Kidney (tissue), 14 donors: ENCODE measurements around the gene KCNIP1. TPM values are rescaled to one million over a fixed set of nuclear protein-coding genes. Genes with fewer than 3 reads are reported as not detected.

Source experiments
- DNase-seq, 5 donors: peaks; one replicate each; pipeline ENCODE4 v3.0.0-alpha.2; 2013 to 2020
- FAIRE-seq: peaks from 2 replicates; lab custom pipeline; 2012; peaks lifted over from hg19 to GRCh38; lab: Jason Lieb, UNC
- H3K27ac ChIP-seq, 2 donors: one replicate each; pipeline ENCODE4 v1.7.0; 2013; ENCODE audit warnings: low read depth in 2 of 2, low read length in 2 of 2, inconsistent platforms in 1 of 2
- H3K27me3 ChIP-seq: one replicate; pipeline ENCODE4 v1.7.1; 2013; ENCODE audit warnings: low read length, inconsistent platforms; ENCODE audit not compliant: control insufficient read depth, insufficient read depth
- H3K36me3 ChIP-seq, 3 donors: one replicate each; pipeline versions ENCODE4 v1.7.0 to v1.7.1; 2013; ENCODE audit warnings: low read length in 3 of 3, control low read depth in 1 of 3, inconsistent platforms in 1 of 3; ENCODE audit not compliant: insufficient read depth in 3 of 3, control insufficient read depth in 2 of 3
- H3K4me1 ChIP-seq, 3 donors: one replicate each; pipeline versions ENCODE4 v1.7.0 to v1.7.1; 2013; ENCODE audit warnings: low read length in 3 of 3, inconsistent platforms in 1 of 3, low read depth in 1 of 3; ENCODE audit not compliant: control insufficient read depth in 2 of 3, insufficient read depth in 2 of 3
- H3K4me3 ChIP-seq, 3 donors: one replicate each; pipeline versions ENCODE4 v1.7.0 to v1.8.1; 2013; ENCODE audit warnings: low read length in 3 of 3, control low read depth in 1 of 3, inconsistent platforms in 1 of 3
- H3K9ac ChIP-seq, 3 donors: one replicate each; pipeline versions ENCODE4 v1.7.0 to v1.7.1; 2013; ENCODE audit warnings: low read length in 3 of 3, control low read depth in 1 of 3, inconsistent platforms in 1 of 3
- H3K9me3 ChIP-seq, 3 donors: one replicate each; pipeline versions ENCODE4 v1.7.0 to v1.7.1; 2013; ENCODE audit warnings: low read length in 3 of 3, control low read depth in 1 of 3, inconsistent platforms in 1 of 3; ENCODE audit not compliant: control insufficient read depth in 2 of 3, insufficient read depth in 1 of 3
- CTCF ChIP-seq: IDR thresholded peaks from 3 replicates; pipeline ENCODE4 v1.5.1; 2012; ENCODE audit warnings: mild to moderate bottlenecking, moderate library complexity, borderline replicate concordance; ENCODE audit not compliant: insufficient read depth; ENCODE audit errors: extremely low read depth
- intact Hi-C: fragments of 100-400 bp; cut with DNase I; formaldehyde crosslinking; loops from one replicate; pipeline ENCODE4 v1.11.1; 2022
- polyA plus RNA-seq: library from polyadenylated mRNA; stranded (reverse); fragments of 350-450 nt; fragmentation: Illumina TruSeq; extraction: RNeasy Lipid Tissue Mini Kit (QIAGEN cat#74804); gene quantifications from one replicate; pipeline ENCODE4 v1.2.3, GENCODE V29; 2014; ENCODE audit warnings: low read depth, low replicate concordance; ENCODE audit not compliant: insufficient read depth
- total RNA-seq: library from RNA; stranded (reverse); fragmentation: NEBNext Ultra II Directional; extraction: Animal tissue kit (Norgen Biotek cat#: 25700); gene quantifications from one replicate; pipeline ENCODE4 v1.2.1, GENCODE V29; 2021
- donor health status: control.
- donor health status: control.
- donor health status: control.
- donor health status: control.
- donor health status: control.
- donor health status: DM: yes; HTN: yes; CAD: no.
- donor health status: Normal renal cell carcinoma (clear cell type).

Gene KCNIP1
- total and polyA plus RNA-seq, 2 donors from 2014 or later, result 1.8 to 3.1 TPM

- Histone ChIP-seq H3K9me3 (no peaks in the 10 kb centered on the region), H3K27ac (no peak overlapping the region), H3K36me3 (no peaks in the 10 kb centered on the region), H3K27me3 (no peaks in the 10 kb centered on the region), H3K4me3 (no peak overlapping the region), H3K4me1 (no peaks in the 10 kb centered on the region), H3K9ac (no peak overlapping the region)
- TF ChIP-seq CTCF, result no peak
- peak in 3 of 5 donors; percentile 30 to 44 (median 36) for DNase-seq
- intact Hi-C loops, result no loop called here
- FAIRE-seq, result no peak
These were observed 57.1 kb downstream of the KCNIP1 start for GRCh38 chr5:170560938-170561337.

GRCh38 chr5:170562166-170562874 is 58.5 kb downstream of the KCNIP1 start:
- no peaks in the 10 kb centered on the region for H3K27me3 ChIP-seq
- peak in 1 of 5 donors; percentile 25 for DNase-seq

GRCh38 chr5:170562875-170563228 is 59.0 kb downstream of the KCNIP1 start:
- FAIRE-seq (no peak), DNase-seq (peak in 1 of 5 donors; percentile 17)
- no peaks in the 10 kb centered on the region for H3K36me3 ChIP-seq
- no peak overlapping the region for H3K4me3 ChIP-seq
- no peak overlapping the region for H3K9ac ChIP-seq
- H3K27me3 ChIP-seq, result no peaks in the 10 kb centered on the region
- no peak for TF ChIP-seq CTCF
- no peaks in the 10 kb centered on the region for H3K9me3 ChIP-seq
- peaks cover 0 to 9% (median 0%) of the 10 kb centered on the region in 3 donors for H3K4me1 ChIP-seq
- no peak overlapping the region for H3K27ac ChIP-seq
- intact Hi-C loops, result no loop called here

More at GRCh38 chr5:170562166-170562874, 58.5 kb downstream of the KCNIP1 start:
- peaks cover 0 to 6% (median 0%) of the 10 kb centered on the region in 3 donors for H3K4me1 ChIP-seq
- intact Hi-C loops, result no loop called here
- FAIRE-seq, result no peak
- no peak for TF ChIP-seq CTCF
- no peak overlapping the region for H3K27ac ChIP-seq
- H3K9me3 ChIP-seq, result no peaks in the 10 kb centered on the region
- H3K36me3 ChIP-seq, result no peaks in the 10 kb centered on the region
- H3K9ac ChIP-seq, result no peak overlapping the region
- H3K4me3 ChIP-seq, result no peak overlapping the region
